Liver (tissue), 3 donors: ENCODE measurements around the gene TSEN34.

ENCODE experiments used
- ATF3 ChIP-seq: IDR thresholded peaks from 2 replicates; pipeline ENCODE4 v1.6.1; 2016; ENCODE audit warnings: antibody characterized with exemption
- EGR1 ChIP-seq, 2 donors: IDR thresholded peaks; 2 replicates each; pipeline ENCODE4 v1.6.1; 2016 to 2018; ENCODE audit warnings: antibody characterized with exemption in 2 of 2, low read depth in 2 of 2
- HNF4A ChIP-seq, 2 donors: conservative IDR thresholded peaks; 2 replicates each; pipeline ENCODE4 v1.6.1; 2016; ENCODE audit warnings: antibody characterized with exemption in 2 of 2, mild to moderate bottlenecking in 2 of 2
- MAX ChIP-seq: IDR thresholded peaks from 2 replicates; pipeline ENCODE4 v1.6.1; 2016; ENCODE audit warnings: antibody characterized with exemption
- NR2F2 ChIP-seq: IDR thresholded peaks from 2 replicates; pipeline ENCODE4 v1.6.1; 2016; ENCODE audit warnings: antibody characterized with exemption
- REST ChIP-seq: IDR thresholded peaks from 2 replicates; pipeline ENCODE4 v1.6.1; 2016; ENCODE audit warnings: antibody characterized with exemption, mild to moderate bottlenecking
- RXRA ChIP-seq, 2 donors: IDR thresholded peaks; 2 replicates each; pipeline ENCODE4 v1.6.1; 2017 to 2018; ENCODE audit warnings: antibody characterized with exemption in 2 of 2, mild to moderate bottlenecking in 1 of 2
- TF ChIP-seq, protein P1 (sequence below): fragments of 150-350 bp; IDR thresholded peaks from 2 replicates; pipeline ENCODE4 v1.5.1; 2017; ENCODE audit warnings: improper control_type of control experiment, low read depth, low read length; ENCODE audit not compliant: missing input control
- TF ChIP-seq, protein P2 (sequence below): IDR thresholded peaks from 2 replicates; pipeline ENCODE4 v1.6.1; 2016; ENCODE audit warnings: antibody characterized with exemption
- donor health status: healthy.
- donor health status: healthy.

DNA sequence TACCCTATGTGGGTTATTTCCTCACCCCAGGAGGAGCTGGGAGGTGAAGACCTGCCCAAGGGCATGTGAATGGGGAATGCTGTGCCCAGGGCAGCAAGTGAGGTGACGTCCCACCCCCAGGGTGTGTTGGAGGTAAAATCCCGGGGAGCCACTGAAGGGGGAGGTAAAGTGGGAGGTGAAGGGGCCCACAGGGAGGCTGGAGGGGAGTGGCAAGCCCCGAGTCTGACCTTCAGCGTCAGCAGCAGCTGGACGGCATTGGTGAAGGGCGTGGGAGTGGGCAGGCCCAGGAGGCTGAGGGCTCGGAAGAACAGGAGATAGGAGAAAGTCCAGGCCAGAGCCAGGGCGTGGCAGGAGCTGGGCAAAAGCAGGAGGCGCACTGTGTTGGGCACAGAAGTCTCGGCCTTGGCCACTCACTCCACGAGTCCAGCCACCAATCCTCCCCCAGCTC is 4.2 kb upstream of the TSEN34 start:
- TF ChIP-seq, protein P1, sequence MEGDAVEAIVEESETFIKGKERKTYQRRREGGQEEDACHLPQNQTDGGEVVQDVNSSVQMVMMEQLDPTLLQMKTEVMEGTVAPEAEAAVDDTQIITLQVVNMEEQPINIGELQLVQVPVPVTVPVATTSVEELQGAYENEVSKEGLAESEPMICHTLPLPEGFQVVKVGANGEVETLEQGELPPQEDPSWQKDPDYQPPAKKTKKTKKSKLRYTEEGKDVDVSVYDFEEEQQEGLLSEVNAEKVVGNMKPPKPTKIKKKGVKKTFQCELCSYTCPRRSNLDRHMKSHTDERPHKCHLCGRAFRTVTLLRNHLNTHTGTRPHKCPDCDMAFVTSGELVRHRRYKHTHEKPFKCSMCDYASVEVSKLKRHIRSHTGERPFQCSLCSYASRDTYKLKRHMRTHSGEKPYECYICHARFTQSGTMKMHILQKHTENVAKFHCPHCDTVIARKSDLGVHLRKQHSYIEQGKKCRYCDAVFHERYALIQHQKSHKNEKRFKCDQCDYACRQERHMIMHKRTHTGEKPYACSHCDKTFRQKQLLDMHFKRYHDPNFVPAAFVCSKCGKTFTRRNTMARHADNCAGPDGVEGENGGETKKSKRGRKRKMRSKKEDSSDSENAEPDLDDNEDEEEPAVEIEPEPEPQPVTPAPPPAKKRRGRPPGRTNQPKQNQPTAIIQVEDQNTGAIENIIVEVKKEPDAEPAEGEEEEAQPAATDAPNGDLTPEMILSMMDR: no peak
- TF ChIP-seq REST (no peak), ATF3 (no peak), NR2F2 (no peak), MAX (no peak), HNF4A (conservative IDR thresholded peaks at IDR 0.05) (no peak), EGR1 (IDR thresholded peaks at IDR 0.05; ENCODE audit: low read depth in 2 of 2) (no peak), RXRA (IDR thresholded peaks at IDR 0.05) (no peak)
- TF ChIP-seq, protein P2, sequence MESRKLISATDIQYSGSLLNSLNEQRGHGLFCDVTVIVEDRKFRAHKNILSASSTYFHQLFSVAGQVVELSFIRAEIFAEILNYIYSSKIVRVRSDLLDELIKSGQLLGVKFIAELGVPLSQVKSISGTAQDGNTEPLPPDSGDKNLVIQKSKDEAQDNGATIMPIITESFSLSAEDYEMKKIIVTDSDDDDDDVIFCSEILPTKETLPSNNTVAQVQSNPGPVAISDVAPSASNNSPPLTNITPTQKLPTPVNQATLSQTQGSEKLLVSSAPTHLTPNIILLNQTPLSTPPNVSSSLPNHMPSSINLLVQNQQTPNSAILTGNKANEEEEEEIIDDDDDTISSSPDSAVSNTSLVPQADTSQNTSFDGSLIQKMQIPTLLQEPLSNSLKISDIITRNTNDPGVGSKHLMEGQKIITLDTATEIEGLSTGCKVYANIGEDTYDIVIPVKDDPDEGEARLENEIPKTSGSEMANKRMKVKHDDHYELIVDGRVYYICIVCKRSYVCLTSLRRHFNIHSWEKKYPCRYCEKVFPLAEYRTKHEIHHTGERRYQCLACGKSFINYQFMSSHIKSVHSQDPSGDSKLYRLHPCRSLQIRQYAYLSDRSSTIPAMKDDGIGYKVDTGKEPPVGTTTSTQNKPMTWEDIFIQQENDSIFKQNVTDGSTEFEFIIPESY: no peak
